H9 (cell line): Measurements from ENCODE around the gene FNDC3B. TPM values are rescaled to one million over a fixed set of nuclear protein-coding genes. Genes with fewer than 3 reads are reported as not detected.

Experiments
- DNase-seq: peaks from one replicate; pipeline ENCODE4 v3.0.0-alpha.2; 2017
- H2AFZ ChIP-seq: one replicate; pipeline ENCODE4 v1.6.1; 2013; ENCODE audit warnings: mild to moderate bottlenecking, low read length, control low read depth, moderate library complexity
- H2AK5ac ChIP-seq: 2 replicates; pipeline ENCODE4 v1.6.1; 2013; ENCODE audit warnings: low read length, control low read depth, mixed read lengths; ENCODE audit not compliant: insufficient read length
- H2BK120ac ChIP-seq: one replicate; pipeline ENCODE4 v1.6.1; 2013; ENCODE audit warnings: low read depth, mild to moderate bottlenecking, low read length, control low read depth, inconsistent platforms; ENCODE audit not compliant: poor library complexity, severe bottlenecking
- H2BK12ac ChIP-seq: 2 replicates; pipeline ENCODE4 v1.6.1; 2013; ENCODE audit warnings: low read length, control low read depth, mixed read lengths, low read depth; ENCODE audit not compliant: insufficient read length
- H2BK15ac ChIP-seq: 2 replicates; pipeline ENCODE4 v1.6.1; 2013; ENCODE audit warnings: low read depth, low read length, control low read depth
- H2BK20ac ChIP-seq: one replicate; pipeline ENCODE4 v1.6.1; 2013; ENCODE audit warnings: low read depth, mild to moderate bottlenecking, low read length, control low read depth, inconsistent platforms; ENCODE audit not compliant: poor library complexity, severe bottlenecking
- H2BK5ac ChIP-seq: 2 replicates; pipeline ENCODE4 v1.6.1; 2013; ENCODE audit warnings: low read length, control low read depth, mixed read lengths; ENCODE audit not compliant: insufficient read length
- H3K14ac ChIP-seq: 2 replicates; pipeline ENCODE4 v1.6.1; 2013; ENCODE audit warnings: low read length, control low read depth; ENCODE audit not compliant: insufficient read depth
- H3K18ac ChIP-seq: 2 replicates; pipeline ENCODE4 v1.6.1; 2013; ENCODE audit warnings: low read depth, mild to moderate bottlenecking, mixed read lengths, low read length, control low read depth; ENCODE audit not compliant: insufficient read length
- H3K23ac ChIP-seq: 2 replicates; pipeline ENCODE4 v1.6.1; 2013; ENCODE audit warnings: low read length, control low read depth, mixed read lengths, low read depth; ENCODE audit not compliant: insufficient read length
- H3K23me2 ChIP-seq: 2 replicates; pipeline ENCODE4 v1.6.1; 2013; ENCODE audit warnings: low read depth, mild to moderate bottlenecking, mixed read lengths, low read length, control low read depth; ENCODE audit not compliant: insufficient read length, poor library complexity, severe bottlenecking
- H3K27ac ChIP-seq: 2 replicates; pipeline ENCODE4 v1.5.1; 2013; ENCODE audit warnings: low read length, control low read depth, mixed read lengths, low read depth; ENCODE audit not compliant: insufficient read length
- H3K27me3 ChIP-seq: 2 replicates; pipeline ENCODE4 v1.6.1; 2013; ENCODE audit warnings: low read length, control low read depth, inconsistent platforms; ENCODE audit not compliant: insufficient read depth
- H3K4ac ChIP-seq: 2 replicates; pipeline ENCODE4 v1.6.1; 2013; ENCODE audit warnings: low read depth, mild to moderate bottlenecking, control low read depth, inconsistent platforms, low read length, moderate library complexity
- H3K4me1 ChIP-seq: 2 replicates; pipeline ENCODE4 v1.6.1; 2013; ENCODE audit warnings: low read length, control low read depth, inconsistent platforms; ENCODE audit not compliant: insufficient read depth
- H3K4me2 ChIP-seq: 2 replicates; pipeline ENCODE4 v1.6.1; 2013; ENCODE audit warnings: low read length, control low read depth, mixed read lengths; ENCODE audit not compliant: insufficient read length, insufficient read depth
- H3K56ac ChIP-seq: 2 replicates; pipeline ENCODE4 v1.6.1; 2013; ENCODE audit warnings: low read depth, mild to moderate bottlenecking, mixed read lengths, low read length, control low read depth; ENCODE audit not compliant: insufficient read length
- H3K79me1 ChIP-seq: 2 replicates; pipeline ENCODE4 v1.6.1; 2013; ENCODE audit warnings: low read depth, mild to moderate bottlenecking, moderate library complexity, low read length, control low read depth, inconsistent platforms; ENCODE audit not compliant: insufficient read depth, poor library complexity, severe bottlenecking
- H3K79me2 ChIP-seq: 2 replicates; pipeline ENCODE4 v1.6.1; 2013; ENCODE audit warnings: low read length, control low read depth, inconsistent platforms; ENCODE audit not compliant: insufficient read depth
- H3K9ac ChIP-seq: 2 replicates; pipeline ENCODE4 v1.6.1; 2013; ENCODE audit warnings: low read length, control low read depth, mixed read lengths; ENCODE audit not compliant: insufficient read length; ENCODE audit errors: extremely low read depth
- H3K9me3 ChIP-seq: one replicate; pipeline ENCODE4 v1.6.1; 2013; ENCODE audit warnings: low read depth, low read length, inconsistent platforms; ENCODE audit not compliant: control insufficient read depth
- H3T11ph ChIP-seq: one replicate; pipeline ENCODE4 v1.6.1; 2013; ENCODE audit warnings: mild to moderate bottlenecking, low read length, control low read depth, inconsistent platforms
- H4K20me1 ChIP-seq: one replicate; pipeline ENCODE4 v1.6.1; 2013; ENCODE audit not compliant: control insufficient read depth, insufficient read length, insufficient read depth
- H4K5ac ChIP-seq: 2 replicates; pipeline ENCODE4 v1.6.1; 2013; ENCODE audit warnings: low read depth, mild to moderate bottlenecking, mixed read lengths, low read length, control low read depth; ENCODE audit not compliant: insufficient read length
- H4K8ac ChIP-seq: replicated peaks from 2 replicates; pipeline ENCODE4 v1.6.1; 2013; ENCODE audit warnings: low read length, control low read depth, mixed read lengths, low read depth; ENCODE audit not compliant: insufficient read length
- H4K91ac ChIP-seq: 2 replicates; pipeline ENCODE4 v1.6.1; 2013; ENCODE audit warnings: low read depth, mild to moderate bottlenecking, moderate library complexity, mixed read lengths, low read length, control low read depth; ENCODE audit not compliant: insufficient read length
- H3K27ac Mint-ChIP-seq, 3 experiments: 2 replicates in 2 of 3; 3 replicates in 1 of 3; pipeline ENCODE4 v1.8.0; 2020 to 2021; ENCODE audit warnings: mixed read lengths in 3 of 3, mild to moderate bottlenecking in 1 of 3, moderate library complexity in 1 of 3
- H3K27me3 Mint-ChIP-seq: 2 replicates; pipeline ENCODE4 v1.8.0; 2021; ENCODE audit warnings: low read depth, mild to moderate bottlenecking, moderate library complexity, mixed read lengths
- H3K36me3 Mint-ChIP-seq, 3 experiments: 2 replicates in 2 of 3; 3 replicates in 1 of 3; pipeline ENCODE4 v1.8.0; 2020 to 2021; ENCODE audit warnings: low read depth in 3 of 3, mixed read lengths in 3 of 3; ENCODE audit not compliant: insufficient read depth in 1 of 3
- H3K4me1 Mint-ChIP-seq, 2 experiments: 2 replicates each; pipeline ENCODE4 v1.8.0; 2020; ENCODE audit warnings: mixed read lengths in 2 of 2
- H3K4me3 Mint-ChIP-seq, 2 experiments: 2 replicates in 1 of 2; 3 replicates in 1 of 2; pipeline ENCODE4 v1.8.0; 2020 to 2021; ENCODE audit warnings: mild to moderate bottlenecking in 2 of 2, mixed read lengths in 2 of 2, moderate library complexity in 1 of 2
- H3K9me3 Mint-ChIP-seq, 2 experiments: 2 replicates in 1 of 2; 3 replicates in 1 of 2; pipeline ENCODE4 v1.8.0; 2020; ENCODE audit warnings: mild to moderate bottlenecking in 2 of 2, mixed read lengths in 2 of 2, moderate library complexity in 1 of 2
- WGBS: extraction: QIAGEN DNeasy Blood & Tissue Kit; methylation state at CpG from one replicate; pipeline ENCODE4 v1.1.7; 2013; ENCODE audit warnings: missing lambda C conversion rate, low lambda C conversion rate, mixed read lengths; ENCODE audit not compliant: insufficient read length; ENCODE audit errors: extremely low coverage; 5-methylcytosine and 5-hydroxymethylcytosine counted together
- total RNA-seq: library from RNA; stranded (reverse); gene quantifications from 2 replicates; pipeline ENCODE4 v1.2.1, GENCODE V29; 2021
- TF ChIP-seq, protein P1 (sequence below): fragments of 200-600 bp; sonication (generic); conservative IDR thresholded peaks from 3 replicates; pipeline ENCODE4 v1.8.0; 2021; ENCODE audit warnings: antibody characterized with exemption, mild to moderate bottlenecking

Gene FNDC3B
- total RNA-seq, 1 experiment from 2014 or later = 43.8 TPM

DNA sequence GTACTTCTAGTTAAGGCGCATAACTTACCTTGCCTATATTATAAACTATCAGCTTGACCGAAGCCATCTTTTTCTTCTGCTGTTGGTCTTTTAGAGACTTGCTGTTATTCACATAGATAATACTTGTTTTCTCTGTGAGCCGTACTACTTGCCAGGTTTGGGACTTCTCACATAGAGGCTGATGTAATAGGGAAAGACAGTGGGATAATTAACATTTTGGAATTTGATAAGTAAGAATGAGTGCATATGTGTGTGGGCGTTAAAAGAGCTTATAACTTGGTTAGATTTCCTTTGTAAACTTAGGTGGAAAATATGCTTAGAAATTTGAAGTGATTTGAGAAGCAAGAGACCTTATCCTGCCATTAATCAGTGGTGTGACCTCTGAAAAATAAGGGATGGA, 47.8 kb downstream of the FNDC3B start:
- H3K27ac ChIP-seq = no peak overlapping the region
- no peak overlapping the region for H2BK20ac ChIP-seq
- H3K9me3 Mint-ChIP-seq = no peaks in the 10 kb centered on the region
- no peak overlapping the region for H2BK120ac ChIP-seq
- peaks cover 31 to 36% of the 10 kb centered on the region in 2 experiments for H3K4me1 Mint-ChIP-seq
- no peak overlapping the region for H3K4me3 Mint-ChIP-seq
- H4K91ac ChIP-seq = no peak overlapping the region
- H3K23me2 ChIP-seq = no peaks in the 10 kb centered on the region
- no peaks in the 10 kb centered on the region for H3K27me3 ChIP-seq
- H3K79me1 ChIP-seq = no peaks in the 10 kb centered on the region
- no peak overlapping the region for H2BK5ac ChIP-seq
- no peak for DNase-seq
- no peak overlapping the region for H2BK15ac ChIP-seq
- H4K5ac ChIP-seq = no peak overlapping the region
- H3K27me3 Mint-ChIP-seq = no peaks in the 10 kb centered on the region
- H3K4ac ChIP-seq = no peak overlapping the region
- WGBS = no CpG with 5 or more reads among the region's 4 CpGs
- H4K8ac ChIP-seq = no peak overlapping the region
- no peaks in the 10 kb centered on the region for H4K20me1 ChIP-seq
- no peak overlapping the region for H3K23ac ChIP-seq
- peaks cover 11 to 19% (median 17%) of the 10 kb centered on the region in 3 experiments; a peak in 6 of 7 replicates for H3K36me3 Mint-ChIP-seq
- no peak overlapping the region for H3T11ph ChIP-seq
- H3K9ac ChIP-seq = no peak overlapping the region
- TF ChIP-seq, protein P1, sequence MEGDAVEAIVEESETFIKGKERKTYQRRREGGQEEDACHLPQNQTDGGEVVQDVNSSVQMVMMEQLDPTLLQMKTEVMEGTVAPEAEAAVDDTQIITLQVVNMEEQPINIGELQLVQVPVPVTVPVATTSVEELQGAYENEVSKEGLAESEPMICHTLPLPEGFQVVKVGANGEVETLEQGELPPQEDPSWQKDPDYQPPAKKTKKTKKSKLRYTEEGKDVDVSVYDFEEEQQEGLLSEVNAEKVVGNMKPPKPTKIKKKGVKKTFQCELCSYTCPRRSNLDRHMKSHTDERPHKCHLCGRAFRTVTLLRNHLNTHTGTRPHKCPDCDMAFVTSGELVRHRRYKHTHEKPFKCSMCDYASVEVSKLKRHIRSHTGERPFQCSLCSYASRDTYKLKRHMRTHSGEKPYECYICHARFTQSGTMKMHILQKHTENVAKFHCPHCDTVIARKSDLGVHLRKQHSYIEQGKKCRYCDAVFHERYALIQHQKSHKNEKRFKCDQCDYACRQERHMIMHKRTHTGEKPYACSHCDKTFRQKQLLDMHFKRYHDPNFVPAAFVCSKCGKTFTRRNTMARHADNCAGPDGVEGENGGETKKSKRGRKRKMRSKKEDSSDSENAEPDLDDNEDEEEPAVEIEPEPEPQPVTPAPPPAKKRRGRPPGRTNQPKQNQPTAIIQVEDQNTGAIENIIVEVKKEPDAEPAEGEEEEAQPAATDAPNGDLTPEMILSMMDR = no peak
- no peak overlapping the region for H3K14ac ChIP-seq
- H3K18ac ChIP-seq = no peak overlapping the region
- peaks cover 8% of the 10 kb centered on the region; the same call in 1 of the 2 replicates for H3K79me2 ChIP-seq
- H2AFZ ChIP-seq = no peak overlapping the region
- no peak overlapping the region for H3K4me2 ChIP-seq
- no peaks in the 10 kb centered on the region for H3K9me3 ChIP-seq
- H2AK5ac ChIP-seq = no peak overlapping the region
- H2BK12ac ChIP-seq = no peak overlapping the region
- H3K27ac Mint-ChIP-seq = peak overlapping the region in 1 of 3 experiments; percentile 73; a peak in 3 of 7 replicates
- H3K56ac ChIP-seq = no peak overlapping the region
- H3K4me1 ChIP-seq = peaks cover 6% of the 10 kb centered on the region; the same call in 1 of the 2 replicates
